NCI-H146 treated with DMSO at 0.1 percent for 48 hours (cell line): Measurements from ENCODE around the gene SPTB.

Source experiments
- DNase-seq: peaks from one replicate; lab custom pipeline; 2025; ENCODE audit not compliant: unreplicated experiment; lab: John Stamatoyannopoulos, UW

Gene SPTB

GRCh38 chr14:64755781-64756221 lies 123.9 kb downstream of the SPTB start:
- DNase-seq = no peak

GRCh38 chr14:64754685-64755084 lies 125.0 kb downstream of the SPTB start:
- DNase-seq = no peak

GRCh38 chr14:64753999-64754398 lies 125.7 kb downstream of the SPTB start:
- DNase-seq = no peak

GRCh38 chr14:64753374-64753773 lies 126.3 kb downstream of the SPTB start:
- DNase-seq = no peak

GRCh38 chr14:64752909-64753308 lies 126.8 kb downstream of the SPTB start:
- no peak for DNase-seq

GRCh38 chr14:64748995-64749714 lies 130.6 kb downstream of the SPTB start:
- DNase-seq = no peak

GRCh38 chr14:64748521-64748920 lies 131.2 kb downstream of the SPTB start:
- no peak for DNase-seq

- no peak for DNase-seq
These were observed 132.4 kb downstream of the SPTB start for GRCh38 chr14:64747327-64747726.

GRCh38 chr14:64746298-64747250 lies 133.1 kb downstream of the SPTB start:
- no peak for DNase-seq

GRCh38 chr14:64745511-64746091 lies 134.1 kb downstream of the SPTB start:
- no peak for DNase-seq

GRCh38 chr14:64743061-64743460 lies 136.6 kb downstream of the SPTB start:
- no peak for DNase-seq

- no peak for DNase-seq
These were observed 137.7 kb downstream of the SPTB start for GRCh38 chr14:64741961-64742360.

GRCh38 chr14:64741200-64741599 lies 138.5 kb downstream of the SPTB start:
- DNase-seq = no peak

GRCh38 chr14:64738281-64738804 lies 141.4 kb downstream of the SPTB start:
- no peak for DNase-seq

GRCh38 chr14:64737391-64738280 lies 142.1 kb downstream of the SPTB start:
- no peak for DNase-seq

- DNase-seq = peak; percentile 56
These were observed 143.2 kb downstream of the SPTB start for GRCh38 chr14:64736271-64737169.

- no peak for DNase-seq
These were observed 144.7 kb downstream of the SPTB start for GRCh38 chr14:64734990-64735389.

- DNase-seq = no peak
These were observed 145.8 kb downstream of the SPTB start for GRCh38 chr14:64733899-64734298.

GRCh38 chr14:64733321-64733720 lies 146.4 kb downstream of the SPTB start:
- DNase-seq = no peak
